Activated CD4-positive, alpha-beta T cell treated with anti-CD3 and anti-CD28 coated beads, Interleukin-10, Interleukin-2, amounts not matched to agents 100 ng/mL and 50 ng/mL, durations not matched to agents 16 hours and 8 hours (primary cell): Measurements from ENCODE around the gene E2F8.

Source experiments
- DNase-seq: peaks from one replicate; pipeline ENCODE4 v3.0.0-alpha.2; 2020

Gene E2F8

DNA sequence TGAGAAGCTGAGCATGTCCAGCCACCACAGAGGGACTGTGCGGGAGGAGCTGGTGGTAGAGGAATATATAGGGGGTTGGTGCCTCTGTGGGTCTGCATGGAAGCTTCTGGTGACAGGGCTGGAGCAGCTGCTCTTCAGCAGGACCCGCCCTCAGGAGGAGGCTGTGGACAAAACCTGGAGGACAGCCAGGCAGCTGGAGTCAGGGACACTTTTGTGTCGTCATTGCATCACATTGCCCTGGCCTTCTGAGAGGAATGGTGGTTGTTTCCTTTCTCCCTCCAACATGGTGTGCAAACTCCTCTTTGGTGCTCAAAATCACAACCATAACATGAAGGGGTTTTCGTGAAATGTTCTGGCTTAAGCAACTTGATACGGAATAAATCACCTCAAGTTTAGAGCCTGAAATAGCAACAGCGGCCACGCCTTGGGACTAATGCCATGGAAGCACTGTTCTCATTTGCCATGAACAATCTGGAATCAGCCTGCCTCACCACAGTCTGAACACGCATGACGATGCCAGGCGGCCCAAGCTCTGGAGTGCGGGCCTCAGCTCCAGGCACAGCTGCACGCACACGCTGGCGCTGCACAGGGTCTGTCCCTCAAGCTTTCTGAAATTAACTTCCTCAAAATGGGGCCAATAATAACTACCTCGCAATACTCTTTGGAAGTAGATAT lies 21.8 kb downstream of the E2F8 start:
- DNase-seq, result no peak

DNA sequence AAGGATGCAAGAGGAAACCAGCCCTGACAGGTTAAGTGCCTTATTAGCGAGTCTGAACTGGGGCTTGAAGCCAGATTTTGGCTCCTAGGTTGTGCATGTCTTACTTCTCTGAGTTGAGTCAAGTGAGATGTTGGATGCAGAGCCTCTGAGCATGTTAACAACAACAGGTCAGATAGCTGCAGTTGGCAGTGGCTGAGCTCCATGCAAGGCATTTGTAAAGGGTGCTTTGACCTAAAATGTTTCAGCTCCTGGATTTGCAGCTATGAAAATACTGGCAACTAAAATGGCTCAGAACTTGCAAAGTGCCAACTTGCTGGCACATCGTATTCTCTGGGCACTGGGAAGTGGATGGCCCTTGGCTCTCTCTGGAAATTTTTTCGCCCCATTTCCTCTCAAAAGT lies 22.5 kb downstream of the E2F8 start:
- DNase-seq, result no peak

DNA sequence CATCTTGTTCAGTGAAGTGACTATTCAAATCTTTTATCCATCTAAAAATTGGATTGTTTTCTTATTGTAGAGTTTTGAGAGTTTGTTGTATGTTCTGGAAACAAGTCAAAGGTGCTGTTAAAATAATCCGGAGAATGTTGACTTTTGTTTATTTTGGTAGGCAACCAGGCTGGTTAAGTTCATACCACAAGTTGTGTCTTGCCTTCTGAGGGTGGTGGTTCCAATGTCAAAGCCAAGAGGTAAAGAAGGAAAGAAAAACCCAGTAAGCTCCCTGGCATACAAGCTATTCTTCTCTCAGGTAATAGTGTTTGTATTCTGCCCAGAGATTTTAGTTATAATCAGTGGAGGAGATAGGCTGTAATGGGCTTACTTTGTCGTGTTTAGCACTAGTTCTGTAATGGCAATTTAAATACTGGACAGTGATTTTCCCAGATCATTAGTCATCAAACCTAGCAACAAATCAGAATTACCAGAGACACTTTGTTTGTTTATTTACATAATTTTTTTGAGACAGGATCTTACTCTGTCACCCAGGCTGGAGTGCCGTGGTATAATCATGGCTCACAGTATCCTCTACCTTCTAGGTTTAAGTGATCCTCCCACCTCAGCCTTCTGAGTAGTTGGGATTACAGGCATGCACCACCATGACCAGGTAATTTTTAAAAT lies 23.9 kb downstream of the E2F8 start:
- no peak for DNase-seq

DNA sequence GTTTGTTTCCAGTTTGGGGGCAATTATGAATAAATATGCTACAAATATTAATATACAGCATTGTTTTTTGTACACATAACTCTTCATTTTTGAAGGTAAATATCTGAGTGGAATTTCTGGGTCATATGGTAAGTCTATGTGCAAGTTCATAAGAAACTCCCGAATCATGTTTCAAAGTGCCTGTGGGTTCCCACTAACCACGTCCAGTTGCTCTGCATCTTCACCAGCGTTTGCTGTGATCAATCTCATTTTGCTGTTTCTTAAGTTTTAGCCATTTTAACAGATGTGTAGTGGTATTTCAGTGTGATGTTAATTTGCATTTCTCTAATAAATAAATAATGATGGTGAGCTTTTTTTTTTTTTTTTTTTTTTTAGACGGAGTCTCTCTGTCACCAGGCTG lies 24.7 kb downstream of the E2F8 start:
- DNase-seq, result no peak

DNA sequence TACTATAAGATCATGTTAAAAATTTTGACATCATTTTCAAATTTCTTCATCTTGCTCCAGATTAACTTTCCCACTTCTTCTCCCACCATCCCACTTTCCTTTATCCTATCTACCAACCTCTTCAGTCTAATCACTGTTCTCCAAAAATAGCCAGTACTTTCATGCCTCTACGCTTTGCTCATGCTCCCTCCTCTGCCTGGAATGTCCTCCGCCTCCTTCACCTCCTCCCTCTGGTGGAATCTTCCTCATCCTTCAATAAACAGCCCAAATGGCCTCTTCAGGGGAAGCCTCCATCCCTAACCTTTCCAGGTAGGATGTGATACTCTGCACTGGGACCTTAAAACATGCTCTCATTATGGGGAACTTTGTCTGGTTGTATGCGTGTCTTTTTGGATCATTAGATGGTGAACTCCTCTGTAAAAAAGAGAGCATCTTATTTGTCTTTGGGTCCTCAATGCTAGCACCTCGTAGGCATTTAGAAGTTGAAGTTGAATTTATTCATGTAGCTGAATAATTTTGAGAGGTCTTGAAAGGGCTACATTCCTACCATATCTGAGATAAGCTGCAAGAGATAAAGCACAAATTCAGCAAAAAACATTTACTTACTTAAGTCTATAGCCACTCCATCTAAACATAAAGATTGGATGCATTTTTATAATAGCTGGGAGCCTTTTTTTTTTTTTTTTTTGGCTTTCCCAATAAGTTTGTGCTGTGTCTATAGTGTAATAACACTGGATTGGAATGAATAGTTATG lies 31.0 kb downstream of the E2F8 start:
- DNase-seq, result no peak

DNA sequence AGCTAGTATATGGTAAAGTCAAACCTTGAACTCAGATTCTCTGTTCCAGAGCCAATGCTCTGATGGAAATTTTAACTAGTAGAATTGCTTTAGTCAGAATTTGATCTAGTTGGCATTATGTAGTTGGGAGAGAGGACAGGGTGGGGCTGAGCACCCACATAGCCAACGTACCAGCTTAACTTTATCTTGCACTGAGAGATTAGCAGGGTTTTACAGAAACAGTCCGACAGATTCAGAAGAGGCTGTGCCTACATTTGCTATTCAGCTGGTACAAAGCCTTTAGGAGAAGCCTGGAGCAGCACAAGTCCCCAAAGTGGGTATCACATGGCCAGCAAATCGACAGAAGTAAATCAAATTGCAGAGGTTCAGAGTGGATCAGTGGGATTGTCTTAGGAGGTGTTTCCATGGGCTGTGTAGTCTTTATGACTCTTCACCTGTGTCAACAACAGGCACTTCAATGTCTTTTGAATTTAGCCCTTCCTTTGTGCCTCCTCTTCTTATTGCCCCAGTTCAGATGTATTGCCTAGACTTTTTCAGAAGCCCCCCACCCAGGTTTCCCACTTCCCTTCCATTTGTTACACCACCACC lies 31.7 kb downstream of the E2F8 start:
- no peak for DNase-seq

DNA sequence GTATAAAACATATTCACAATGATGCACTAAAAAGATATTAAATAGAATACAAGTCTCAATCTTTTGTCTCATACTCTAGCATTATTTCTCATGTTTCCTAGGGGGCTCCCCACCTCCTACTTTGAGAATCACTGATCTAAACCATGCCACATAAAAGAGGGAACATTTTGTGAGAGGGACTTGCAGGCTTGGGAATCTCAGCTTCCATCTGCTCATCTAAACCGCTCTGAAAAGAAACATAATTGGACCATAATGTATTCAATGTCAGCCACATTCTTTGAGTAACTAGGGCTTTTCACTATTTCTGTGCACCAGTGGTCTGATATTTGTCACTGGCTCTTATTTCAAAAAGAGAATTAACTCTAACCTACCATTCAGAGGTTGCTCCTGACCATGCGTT lies 32.6 kb downstream of the E2F8 start:
- DNase-seq, result no peak

DNA sequence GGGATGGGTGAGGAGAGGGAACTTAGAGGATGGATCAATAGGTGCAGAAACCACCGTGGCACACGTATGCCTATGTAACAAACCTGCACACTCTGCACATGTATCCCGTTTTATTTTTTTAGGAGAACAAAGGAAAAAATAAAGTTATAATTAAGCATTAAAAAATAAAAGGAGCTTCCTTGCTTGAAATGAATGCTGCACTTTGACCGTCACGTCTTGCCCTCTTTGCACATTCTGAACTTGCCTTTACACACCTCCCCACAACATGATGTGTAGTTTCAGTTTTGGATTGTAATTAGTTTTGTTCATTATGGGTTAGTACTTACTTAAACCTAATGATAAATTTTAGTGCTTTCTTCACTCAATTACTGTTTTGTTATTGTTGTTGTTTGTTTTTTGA lies 35.9 kb downstream of the E2F8 start:
- no peak for DNase-seq

DNA sequence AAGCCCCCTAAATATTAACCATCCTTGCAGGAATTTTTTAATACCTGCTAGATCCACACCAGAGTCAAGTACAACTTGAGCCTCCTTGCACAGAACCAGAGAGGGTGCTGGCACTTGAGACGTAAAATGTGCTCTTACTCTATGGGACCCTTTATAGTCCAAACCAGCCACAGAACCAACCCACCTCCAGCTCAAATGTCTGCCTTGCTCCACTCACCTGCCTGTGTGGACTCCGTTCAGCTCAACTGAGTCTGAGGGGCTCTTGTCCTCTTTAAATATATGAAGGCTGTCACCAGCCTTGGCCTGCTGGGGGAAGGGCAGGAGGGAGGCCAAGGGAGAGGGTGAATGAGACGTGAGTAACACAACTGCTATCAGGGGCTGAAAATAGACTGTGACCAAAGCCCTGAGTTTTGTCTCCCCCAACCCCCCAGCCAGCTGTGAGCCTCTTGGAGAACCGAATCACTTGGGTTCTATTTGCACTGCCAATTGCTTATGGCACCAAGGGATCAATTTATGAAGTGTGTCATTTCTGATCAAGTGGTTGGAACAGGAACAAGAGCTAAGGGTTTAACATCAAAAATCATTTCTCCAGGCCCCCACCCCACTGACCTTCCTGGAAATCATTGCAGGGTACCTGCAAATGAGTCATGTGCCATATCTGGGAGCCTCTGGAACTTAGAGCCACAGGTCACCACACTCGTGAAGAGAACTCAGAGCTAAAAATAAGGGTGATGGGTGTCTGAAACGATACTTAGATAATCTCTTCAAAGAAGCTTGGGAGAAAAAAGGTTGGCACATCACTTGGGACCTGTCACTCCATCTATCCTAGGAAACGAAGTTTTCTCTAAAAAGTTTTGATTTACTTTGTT lies 38.8 kb downstream of the E2F8 start, which contains the start of gene CSRP3:
Gene CSRP3, minus strand, starts transcription at position 247 of the 869 bp plus-strand sequence. CDS start 9,535 bp downstream, outside the sequence.
- DNase-seq, result no peak

DNA sequence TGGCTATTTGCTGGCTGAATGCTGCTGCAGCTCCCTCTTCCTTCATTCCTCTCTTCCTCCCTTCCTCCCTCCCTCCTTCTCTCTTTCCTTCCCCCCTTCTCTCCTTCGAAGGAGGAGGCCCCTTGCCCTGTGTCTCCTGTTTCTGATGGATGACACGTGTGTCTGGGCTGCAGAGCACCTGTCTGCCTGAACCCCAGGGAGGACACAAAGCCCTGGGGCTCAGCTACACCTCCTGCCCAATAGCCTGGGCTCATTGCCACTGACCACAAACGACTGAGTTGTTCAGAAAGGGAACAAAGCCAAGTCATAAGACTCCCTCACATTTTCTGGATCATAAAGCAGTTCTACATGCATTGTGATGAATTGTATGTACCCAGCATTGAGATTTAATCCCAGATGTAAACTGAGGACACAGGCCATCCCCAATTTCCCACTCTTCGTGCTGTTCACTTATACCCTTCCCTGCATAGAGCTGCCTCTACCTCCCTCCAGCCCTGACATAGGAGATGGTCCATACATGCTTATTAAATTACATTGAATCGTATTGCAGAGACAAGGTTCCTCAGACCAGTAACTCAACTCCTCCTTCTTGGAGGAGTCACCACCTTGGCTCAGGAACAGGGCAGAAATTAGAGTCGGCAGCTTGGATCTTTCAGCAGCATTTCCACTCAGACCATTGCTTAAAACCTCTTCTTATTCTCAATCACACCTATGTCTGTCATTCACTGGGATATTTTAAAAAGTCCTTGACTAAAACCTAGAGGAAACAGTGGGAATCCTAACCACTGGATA lies 40.1 kb downstream of the E2F8 start:
- DNase-seq, result no peak

DNA sequence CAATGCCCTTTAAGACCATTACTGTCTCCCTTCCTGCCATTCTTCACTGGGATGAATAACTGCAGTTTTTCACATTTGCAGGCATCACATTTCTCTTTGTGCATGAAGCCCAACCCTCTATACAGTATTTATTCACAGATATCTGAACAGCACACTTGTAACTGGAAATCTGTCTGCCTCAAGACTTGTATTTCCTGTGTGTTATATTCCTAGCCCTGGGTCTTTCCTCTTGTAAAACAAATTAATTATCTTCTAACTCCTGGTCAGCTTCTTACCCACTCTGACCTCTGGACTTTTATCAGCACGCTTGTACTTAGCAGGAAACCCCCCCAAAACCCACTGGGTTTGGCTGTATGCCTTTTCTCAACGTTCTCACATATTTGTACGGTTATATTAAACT lies 41.0 kb downstream of the E2F8 start:
- DNase-seq, result no peak

DNA sequence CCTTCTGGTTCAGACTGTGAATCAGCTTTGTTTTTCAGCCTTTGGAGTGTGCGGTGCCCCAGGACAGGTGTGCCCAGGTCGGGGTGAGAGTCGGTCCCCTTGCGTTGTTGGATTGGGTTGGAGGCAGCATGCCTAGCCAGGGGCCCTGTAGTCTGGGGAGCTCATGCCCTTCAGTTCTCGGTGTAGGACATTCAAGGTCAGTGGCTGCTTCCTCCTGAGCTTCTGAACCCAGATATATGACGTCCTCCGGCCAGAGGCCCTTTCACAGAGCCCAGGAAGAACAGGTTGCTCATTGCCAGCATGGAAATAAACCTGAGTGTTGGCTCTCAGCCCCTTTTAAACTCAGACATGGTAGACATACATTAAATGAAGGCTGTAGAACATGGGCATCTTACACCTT lies 41.7 kb downstream of the E2F8 start:
- DNase-seq, result no peak

DNA sequence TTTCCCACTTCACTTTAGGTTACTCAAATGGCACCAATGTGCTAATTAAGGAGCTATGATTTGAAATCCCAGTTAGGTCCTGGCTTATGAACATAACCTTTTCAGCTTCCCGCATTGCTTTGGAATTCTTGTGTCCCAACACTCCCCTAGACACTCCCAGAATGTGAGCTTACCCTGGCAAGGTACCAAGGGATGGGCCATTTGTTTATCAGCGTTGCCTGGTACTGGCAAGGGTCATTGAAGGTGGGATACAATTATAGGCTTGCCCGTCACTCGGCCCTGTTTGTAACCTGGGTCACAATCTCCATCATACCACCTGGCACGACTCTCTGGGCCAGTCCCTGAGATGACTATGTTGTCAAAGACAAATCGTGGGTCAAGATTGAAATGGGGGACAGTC lies 44.3 kb downstream of the E2F8 start:
- DNase-seq, result no peak

DNA sequence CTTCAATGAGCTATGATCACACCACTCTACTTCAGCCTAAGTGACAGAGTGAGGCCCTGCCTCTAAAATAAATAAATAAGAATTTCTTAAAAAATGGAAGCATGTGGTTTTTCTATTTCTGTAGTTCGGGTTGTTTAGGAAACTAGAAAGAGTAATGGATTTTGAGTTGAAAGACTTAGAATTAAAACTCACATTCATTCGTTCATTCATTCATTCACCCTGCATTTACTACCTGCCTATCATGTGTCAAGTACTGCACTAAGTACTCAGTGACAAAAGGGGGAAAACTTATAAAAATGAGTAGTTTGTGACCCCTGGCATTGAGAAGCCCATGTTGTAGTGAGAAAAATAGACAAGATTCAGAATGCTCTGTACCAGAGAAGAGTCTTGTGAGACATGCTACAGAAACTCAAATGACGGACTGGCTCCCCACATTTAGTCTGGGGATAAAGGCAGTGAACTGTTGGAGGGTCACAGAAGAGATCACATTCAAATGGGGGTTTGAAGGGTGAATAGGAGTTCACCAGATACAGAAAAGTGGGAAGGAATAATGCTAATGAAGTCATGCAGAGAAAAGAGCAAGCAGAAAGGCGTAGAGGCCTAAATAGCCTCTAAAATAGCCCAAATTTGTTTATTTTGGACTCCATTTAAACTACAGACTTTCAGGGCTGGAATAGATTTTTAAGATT lies 46.0 kb downstream of the E2F8 start:
- DNase-seq, result no peak

DNA sequence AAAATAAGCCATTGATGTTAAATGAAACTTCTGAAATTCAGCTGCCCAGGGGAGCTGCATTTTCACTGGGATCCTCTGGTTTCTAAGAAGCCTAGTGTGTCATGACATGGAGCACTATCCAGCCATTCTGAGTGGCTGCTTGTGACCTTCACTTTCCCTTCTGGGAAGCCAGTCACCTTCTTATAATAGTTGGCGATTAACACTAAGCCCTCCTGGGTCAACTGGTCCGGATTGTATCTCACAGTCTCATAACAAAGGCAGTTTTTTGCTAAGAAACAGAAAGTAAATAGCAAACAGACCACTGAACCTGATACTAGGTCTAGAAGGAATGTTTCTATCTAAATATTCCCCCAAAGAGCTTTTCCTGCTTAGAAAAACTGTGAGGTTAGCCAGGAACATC lies 46.8 kb downstream of the E2F8 start:
- no peak for DNase-seq

DNA sequence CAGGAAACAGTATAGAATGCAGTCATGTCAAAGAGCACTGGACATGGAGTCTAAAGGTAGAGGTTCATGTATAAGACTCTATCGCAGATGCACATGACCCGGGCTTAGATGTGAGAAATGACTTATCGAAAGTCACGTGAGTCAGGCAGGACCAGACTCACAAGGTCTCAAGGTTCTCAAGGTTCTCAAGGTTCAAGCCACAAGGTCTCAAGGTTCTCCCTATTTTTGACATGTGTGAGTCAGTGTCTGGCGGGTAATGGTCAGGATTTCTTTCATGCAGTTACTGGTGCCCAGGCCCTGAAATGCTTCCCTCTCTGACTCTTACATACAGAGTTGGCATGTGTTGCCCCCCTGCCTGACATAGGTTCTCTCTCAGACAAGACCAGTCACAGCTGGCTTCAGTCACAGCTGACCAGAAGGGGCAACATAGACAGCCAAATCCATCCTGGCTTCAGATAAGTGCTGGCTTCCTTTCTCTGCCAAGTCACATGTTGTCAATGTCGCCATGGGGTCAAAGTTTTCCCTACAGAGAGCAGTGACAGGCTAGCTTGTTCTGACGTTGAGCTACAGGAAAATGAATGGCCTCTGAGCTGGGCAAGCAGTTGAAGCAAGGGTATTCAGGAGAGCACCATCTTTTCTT lies 49.1 kb downstream of the E2F8 start:
- no peak for DNase-seq

DNA sequence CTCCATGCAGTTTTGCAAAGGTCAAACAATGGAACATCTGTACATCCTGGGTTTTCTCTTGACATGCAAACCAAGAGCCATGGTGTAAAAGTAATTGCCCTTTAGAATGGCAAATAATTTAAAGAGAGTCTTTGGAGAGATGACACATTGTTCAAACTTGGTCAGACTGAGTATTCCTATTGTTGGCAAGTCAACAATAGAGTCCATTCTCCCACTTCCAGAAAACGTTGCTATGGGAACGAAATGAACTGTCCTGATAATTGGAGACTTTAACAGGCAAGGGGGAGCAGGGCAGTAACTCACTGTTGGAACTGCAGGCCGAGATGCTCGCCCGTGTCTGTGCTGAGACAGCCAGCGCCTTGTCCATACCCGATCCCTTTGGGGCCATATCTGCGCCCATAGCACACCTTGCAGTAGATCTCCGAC lies 52.9 kb downstream of the E2F8 start:
- no peak for DNase-seq

DNA sequence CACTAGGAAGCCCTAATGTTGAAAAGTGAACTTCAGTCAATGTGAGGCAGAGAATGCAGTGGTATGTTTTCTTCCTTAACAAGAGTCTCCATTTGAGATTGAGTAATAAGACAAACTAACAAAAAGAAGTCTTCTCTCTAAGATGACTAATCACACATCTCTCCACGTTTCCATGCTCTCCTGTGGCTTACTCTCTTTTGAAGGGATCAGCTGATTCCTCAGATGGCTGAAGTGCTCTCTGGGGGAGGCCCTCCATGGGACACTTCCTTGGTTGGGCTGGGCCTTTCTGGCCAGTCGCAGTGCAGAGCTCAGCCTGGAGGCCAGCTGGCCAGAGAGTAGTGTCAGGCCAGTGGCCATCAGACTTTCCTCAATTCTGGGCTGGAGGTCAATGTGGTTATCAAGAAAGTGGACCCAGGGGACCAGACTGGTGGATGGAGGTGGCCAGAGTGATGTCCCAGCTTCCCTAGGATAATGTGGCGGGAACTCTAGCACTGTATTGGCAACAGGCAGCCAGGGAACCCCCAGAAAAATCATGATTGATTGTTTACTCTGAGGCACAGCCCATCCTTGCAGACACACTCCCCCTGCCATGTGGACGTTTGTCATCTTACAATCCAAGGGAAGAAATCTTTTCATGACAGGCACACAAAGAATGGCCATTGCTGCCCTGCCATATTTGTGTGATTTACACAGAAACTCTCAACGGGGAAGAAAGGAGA lies 53.5 kb downstream of the E2F8 start:
- DNase-seq, result no peak

DNA sequence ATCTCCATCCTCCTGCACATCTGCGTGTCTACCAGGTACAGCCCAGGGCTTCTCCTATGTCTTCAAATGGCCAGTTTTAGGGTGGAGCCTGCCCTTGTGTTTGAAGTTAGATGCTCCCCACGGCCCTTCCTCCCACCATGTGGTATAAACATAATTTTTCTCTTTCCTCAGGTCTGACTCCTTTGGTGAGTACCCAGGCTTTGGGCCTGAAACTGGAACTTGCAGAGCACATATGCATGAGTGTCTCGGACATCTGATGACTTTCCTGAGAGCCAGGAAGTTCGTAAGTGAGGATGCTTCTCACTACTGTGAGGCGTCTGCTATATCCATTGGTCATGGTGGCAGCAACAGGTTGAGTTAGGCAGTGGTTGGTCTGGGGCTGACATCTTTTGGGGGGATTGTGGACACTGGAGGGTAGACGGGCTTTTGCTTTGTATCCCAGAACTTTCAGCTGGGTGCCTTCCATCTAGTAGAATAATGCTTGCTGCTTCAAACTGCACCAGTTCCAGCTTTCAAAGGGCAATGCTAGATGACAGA lies 55.2 kb downstream of the E2F8 start:
- no peak for DNase-seq

DNA sequence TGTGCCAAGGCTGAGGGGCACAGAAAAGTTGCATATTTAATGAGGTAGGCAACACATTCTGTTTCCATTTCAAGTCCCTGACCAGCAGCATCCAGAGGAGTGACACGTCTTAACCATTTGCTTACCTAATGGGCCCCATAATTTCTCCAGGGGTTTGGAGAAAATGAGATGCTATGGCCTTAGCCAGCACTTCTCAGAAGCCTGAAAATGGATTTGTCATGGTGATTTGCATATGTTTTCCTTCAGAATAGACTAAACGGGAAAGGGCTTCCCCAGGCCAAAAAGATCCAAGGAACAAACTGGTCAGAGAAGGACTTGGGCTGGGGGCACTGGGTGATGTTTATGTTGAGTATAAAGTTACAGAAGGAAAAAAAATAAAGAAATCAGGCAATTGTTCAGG lies 55.7 kb downstream of the E2F8 start:
- no peak for DNase-seq
